Muscle layer of duodenum (tissue), 2 donors: ENCODE measurements around the gene SRRD.

Experiments used
- H3K27ac ChIP-seq: one replicate; pipeline ENCODE4 v1.7.0; 2013; ENCODE audit warnings: mild to moderate bottlenecking, low read length
- H3K27me3 ChIP-seq: one replicate; pipeline ENCODE4 v1.7.0; 2013; ENCODE audit warnings: low read depth, mild to moderate bottlenecking, control low read depth, low read length
- H3K36me3 ChIP-seq, 2 donors: one replicate each; pipeline ENCODE4 v1.7.0; 2013; ENCODE audit warnings: low read length in 2 of 2, control low read depth in 1 of 2, mild to moderate bottlenecking in 1 of 2; ENCODE audit not compliant: insufficient read depth in 2 of 2, control insufficient read depth in 1 of 2
- H3K4me1 ChIP-seq, 2 donors: one replicate each; pipeline ENCODE4 v1.7.0; 2013; ENCODE audit warnings: low read length in 2 of 2, mild to moderate bottlenecking in 2 of 2, control low read depth in 1 of 2, moderate library complexity in 1 of 2; ENCODE audit not compliant: insufficient read depth in 2 of 2, control insufficient read depth in 1 of 2
- H3K4me3 ChIP-seq, 2 donors: one replicate each; pipeline ENCODE4 v1.7.0; 2013; ENCODE audit warnings: low read length in 2 of 2, low read depth in 1 of 2, mild to moderate bottlenecking in 1 of 2
- H3K9me3 ChIP-seq, 2 donors: one replicate each; pipeline ENCODE4 v1.7.0; 2013; ENCODE audit warnings: low read length in 2 of 2, control low read depth in 1 of 2, mild to moderate bottlenecking in 1 of 2; ENCODE audit not compliant: control insufficient read depth in 1 of 2
- donor health status: healthy.

The SRRD gene

GRCh38 chr22:26508148-26508547 is 24.5 kb downstream of the SRRD start:
- H3K4me3 ChIP-seq, result no peak overlapping the region
- peaks cover 7 to 19% of the 10 kb centered on the region in 2 donors for H3K4me1 ChIP-seq
- no peaks in the 10 kb centered on the region for H3K9me3 ChIP-seq
- H3K27me3 ChIP-seq, result no peaks in the 10 kb centered on the region
- peaks cover 53 to 68% of the 10 kb centered on the region in 2 donors for H3K36me3 ChIP-seq
- H3K27ac ChIP-seq, result no peak overlapping the region

GRCh38 chr22:26512149-26512793 is 28.6 kb downstream of the SRRD start, which contains the start of gene TFIP11:
Gene TFIP11 (minus strand): TSS chr22:26512473. CDS start chr22:26510272, 2,201 bp downstream.
- H3K4me3 ChIP-seq, result peak within 1 kb of the TSS; percentile 98 to 99
- H3K36me3 ChIP-seq, result peaks cover 21 to 30% of the 10 kb centered on the region in 2 donors
- no peaks in the 10 kb centered on the region for H3K27me3 ChIP-seq
- H3K9me3 ChIP-seq, result no peaks in the 10 kb centered on the region
- H3K4me1 ChIP-seq, result peaks cover 12 to 23% of the 10 kb centered on the region in 2 donors
- H3K27ac ChIP-seq, result peak within 1 kb of the TSS; percentile 92

- Histone ChIP-seq H3K36me3 (peaks cover 15 to 18% of the 10 kb centered on the region in 2 donors), H3K4me1 (peaks cover 12 to 23% of the 10 kb centered on the region in 2 donors), H3K27me3 (no peaks in the 10 kb centered on the region), H3K27ac (no peak overlapping the region), H3K9me3 (no peaks in the 10 kb centered on the region), H3K4me3 (no peak overlapping the region)
Observed at GRCh38 chr22:26513838-26514237, 30.2 kb downstream of the SRRD start.

- H3K27me3 ChIP-seq, result no peaks in the 10 kb centered on the region
- H3K9me3 ChIP-seq, result no peaks in the 10 kb centered on the region
- H3K36me3 ChIP-seq, result peaks cover 9 to 11% of the 10 kb centered on the region in 2 donors
- no peak overlapping the region for H3K27ac ChIP-seq
- H3K4me3 ChIP-seq, result no peak overlapping the region
- H3K4me1 ChIP-seq, result peaks cover 12 to 23% of the 10 kb centered on the region in 2 donors
Observed at GRCh38 chr22:26514419-26515161, 30.9 kb downstream of the SRRD start.

GRCh38 chr22:26515931-26516330 is 32.3 kb downstream of the SRRD start:
- no peak overlapping the region for H3K27ac ChIP-seq
- peaks cover 12 to 18% of the 10 kb centered on the region in 2 donors for H3K4me1 ChIP-seq
- H3K9me3 ChIP-seq, result no peaks in the 10 kb centered on the region
- H3K4me3 ChIP-seq, result no peak overlapping the region
- no peaks in the 10 kb centered on the region for H3K36me3 ChIP-seq
- no peaks in the 10 kb centered on the region for H3K27me3 ChIP-seq

- no peaks in the 10 kb centered on the region for H3K27me3 ChIP-seq
- no peak overlapping the region for H3K4me3 ChIP-seq
- H3K27ac ChIP-seq, result no peak overlapping the region
- H3K4me1 ChIP-seq, result peaks cover 10 to 13% of the 10 kb centered on the region in 2 donors
- H3K36me3 ChIP-seq, result no peaks in the 10 kb centered on the region
- no peaks in the 10 kb centered on the region for H3K9me3 ChIP-seq
Observed at GRCh38 chr22:26516503-26516902, 32.8 kb downstream of the SRRD start.

- H3K9me3 ChIP-seq, result no peaks in the 10 kb centered on the region
- peaks cover 7 to 8% of the 10 kb centered on the region in 2 donors for H3K4me1 ChIP-seq
- H3K27me3 ChIP-seq, result no peaks in the 10 kb centered on the region
- no peaks in the 10 kb centered on the region for H3K36me3 ChIP-seq
- H3K27ac ChIP-seq, result no peak overlapping the region
- no peak overlapping the region for H3K4me3 ChIP-seq
Observed at GRCh38 chr22:26517429-26517828, 33.8 kb downstream of the SRRD start.

- Histone ChIP-seq H3K27me3 (no peaks in the 10 kb centered on the region), H3K9me3 (no peaks in the 10 kb centered on the region), H3K27ac (no peak overlapping the region), H3K4me1 (no peaks in the 10 kb centered on the region), H3K4me3 (no peak overlapping the region), H3K36me3 (peaks cover 0 to 8% of the 10 kb centered on the region in 2 donors)
Observed at GRCh38 chr22:26522012-26522411, 38.3 kb downstream of the SRRD start.

GRCh38 chr22:26522592-26522991 is 38.9 kb downstream of the SRRD start:
- no peak overlapping the region for H3K27ac ChIP-seq
- no peaks in the 10 kb centered on the region for H3K4me1 ChIP-seq
- no peak overlapping the region for H3K4me3 ChIP-seq

GRCh38 chr22:26524870-26525269 is 41.2 kb downstream of the SRRD start:
- Histone ChIP-seq H3K4me1 (no peaks in the 10 kb centered on the region), H3K9me3 (no peaks in the 10 kb centered on the region), H3K36me3 (peaks cover 12 to 19% of the 10 kb centered on the region in 2 donors), H3K27me3 (no peaks in the 10 kb centered on the region), H3K27ac (no peak overlapping the region), H3K4me3 (no peak overlapping the region)

More at GRCh38 chr22:26522592-26522991, 38.9 kb downstream of the SRRD start:
- Histone ChIP-seq H3K9me3 (no peaks in the 10 kb centered on the region), H3K36me3 (peaks cover 5 to 12% of the 10 kb centered on the region in 2 donors), H3K27me3 (no peaks in the 10 kb centered on the region)

- Histone ChIP-seq H3K36me3 (peaks cover 15 to 22% of the 10 kb centered on the region in 2 donors), H3K9me3 (no peaks in the 10 kb centered on the region), H3K4me1 (no peaks in the 10 kb centered on the region), H3K27me3 (no peaks in the 10 kb centered on the region), H3K4me3 (no peak overlapping the region), H3K27ac (no peak overlapping the region)
Observed at GRCh38 chr22:26525946-26526564, 42.4 kb downstream of the SRRD start.
